ENCODE measurements around the gene TPST1. TPM values are rescaled to one million over a fixed set of nuclear protein-coding genes. Genes with fewer than 3 reads are reported as not detected.

The TPST1 gene
- total RNA-seq, 1 experiment from 2014 or later, result 15.0 TPM

- DNase-seq (ENCODE audit: low spot score) (no peak), ATAC-seq (no peak)
- Mint-ChIP-seq H3K27me3 (ENCODE audit: low read depth) (no peaks in the 10 kb centered on the region), H3K27ac (peak overlapping the region; percentile 70; the same call in 1 of the 2 replicates), H3K4me3 (no peak overlapping the region), H3K9me3 (no peaks in the 10 kb centered on the region), H3K4me1 (0 out of 2 replicates have a peak, but pooled peaks cover 4% of the 10 kb centered on the region), H3K36me3 (no peaks in the 10 kb centered on the region)
- CTCF ChIA-PET, result interaction anchor here (1.0 kb wide), 1 partner anchor 54 kb away, joined by 3 read pairs; no protein-coding TSS in a partner anchor
- TF ChIP-seq ZNF416 (CRISPR knock-in tag; IDR thresholded peaks at IDR 0.05), result no peak
- no peak for TF ChIP-seq ZNF671 (CRISPR knock-in tag; IDR thresholded peaks at IDR 0.05)
- no peak for TF ChIP-seq SP1 (CRISPR knock-in tag; conservative IDR thresholded peaks at IDR 0.05)
- TF ChIP-seq ZBTB21 (CRISPR knock-in tag; IDR thresholded peaks at IDR 0.05; ENCODE audit: borderline replicate concordance), result no peak
- no peak for TF ChIP-seq ZNF532 (CRISPR knock-in tag; IDR thresholded peaks at IDR 0.05; ENCODE audit: borderline replicate concordance)
- no peak for TF ChIP-seq NR1H2 (CRISPR knock-in tag; IDR thresholded peaks at IDR 0.05)
- no peak for TF ChIP-seq ATF1 (CRISPR knock-in tag; IDR thresholded peaks at IDR 0.05)
- no peak for TF ChIP-seq FOXP1 (CRISPR knock-in tag; IDR thresholded peaks at IDR 0.05; ENCODE audit: borderline replicate concordance)
- TF ChIP-seq, protein P1, sequence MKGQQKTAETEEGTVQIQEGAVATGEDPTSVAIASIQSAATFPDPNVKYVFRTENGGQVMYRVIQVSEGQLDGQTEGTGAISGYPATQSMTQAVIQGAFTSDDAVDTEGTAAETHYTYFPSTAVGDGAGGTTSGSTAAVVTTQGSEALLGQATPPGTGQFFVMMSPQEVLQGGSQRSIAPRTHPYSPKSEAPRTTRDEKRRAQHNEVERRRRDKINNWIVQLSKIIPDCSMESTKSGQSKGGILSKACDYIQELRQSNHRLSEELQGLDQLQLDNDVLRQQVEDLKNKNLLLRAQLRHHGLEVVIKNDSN (CRISPR knock-in tag; IDR thresholded peaks at IDR 0.05), result no peak
- TF ChIP-seq ZNF219 (CRISPR knock-in tag; IDR thresholded peaks at IDR 0.05; ENCODE audit: borderline replicate concordance), result no peak
- TF ChIP-seq, protein P2, sequence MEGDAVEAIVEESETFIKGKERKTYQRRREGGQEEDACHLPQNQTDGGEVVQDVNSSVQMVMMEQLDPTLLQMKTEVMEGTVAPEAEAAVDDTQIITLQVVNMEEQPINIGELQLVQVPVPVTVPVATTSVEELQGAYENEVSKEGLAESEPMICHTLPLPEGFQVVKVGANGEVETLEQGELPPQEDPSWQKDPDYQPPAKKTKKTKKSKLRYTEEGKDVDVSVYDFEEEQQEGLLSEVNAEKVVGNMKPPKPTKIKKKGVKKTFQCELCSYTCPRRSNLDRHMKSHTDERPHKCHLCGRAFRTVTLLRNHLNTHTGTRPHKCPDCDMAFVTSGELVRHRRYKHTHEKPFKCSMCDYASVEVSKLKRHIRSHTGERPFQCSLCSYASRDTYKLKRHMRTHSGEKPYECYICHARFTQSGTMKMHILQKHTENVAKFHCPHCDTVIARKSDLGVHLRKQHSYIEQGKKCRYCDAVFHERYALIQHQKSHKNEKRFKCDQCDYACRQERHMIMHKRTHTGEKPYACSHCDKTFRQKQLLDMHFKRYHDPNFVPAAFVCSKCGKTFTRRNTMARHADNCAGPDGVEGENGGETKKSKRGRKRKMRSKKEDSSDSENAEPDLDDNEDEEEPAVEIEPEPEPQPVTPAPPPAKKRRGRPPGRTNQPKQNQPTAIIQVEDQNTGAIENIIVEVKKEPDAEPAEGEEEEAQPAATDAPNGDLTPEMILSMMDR (IDR thresholded peaks at IDR 0.05), result no peak
- TF ChIP-seq NFATC4 (CRISPR knock-in tag; IDR thresholded peaks at IDR 0.05), result no peak
- POLR2A ChIA-PET, result no interaction called here
These were observed 154.6 kb downstream of the TPST1 start for GRCh38 chr7:66359656-66360211.

DNA sequence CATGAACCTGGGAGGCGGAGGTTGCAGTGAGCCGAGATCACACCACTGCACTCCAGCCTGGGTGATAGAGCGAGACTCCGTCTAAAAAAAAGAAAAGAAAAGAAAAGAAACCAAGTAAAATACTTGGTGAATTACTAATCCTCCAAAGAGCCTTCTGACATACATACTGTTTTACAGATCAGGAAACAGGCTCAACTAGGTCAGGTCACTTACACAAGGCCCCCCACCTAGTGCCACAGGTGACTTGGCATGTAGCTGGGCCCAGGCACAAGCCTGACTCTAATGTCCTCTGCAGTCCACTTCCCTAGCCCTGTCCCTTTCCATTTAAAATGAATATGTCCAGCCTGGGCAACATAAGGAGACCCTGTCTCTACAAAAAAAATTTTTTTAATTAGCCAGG lies 157.0 kb downstream of the TPST1 start:
- ATAC-seq, result no peak
- Mint-ChIP-seq H3K4me1 (peaks cover 6% of the 10 kb centered on the region), H3K9me3 (no peaks in the 10 kb centered on the region), H3K27ac (no peak overlapping the region), H3K27me3 (ENCODE audit: low read depth) (no peaks in the 10 kb centered on the region), H3K4me3 (no peak overlapping the region), H3K36me3 (no peaks in the 10 kb centered on the region)
- TF ChIP-seq, protein P3, sequence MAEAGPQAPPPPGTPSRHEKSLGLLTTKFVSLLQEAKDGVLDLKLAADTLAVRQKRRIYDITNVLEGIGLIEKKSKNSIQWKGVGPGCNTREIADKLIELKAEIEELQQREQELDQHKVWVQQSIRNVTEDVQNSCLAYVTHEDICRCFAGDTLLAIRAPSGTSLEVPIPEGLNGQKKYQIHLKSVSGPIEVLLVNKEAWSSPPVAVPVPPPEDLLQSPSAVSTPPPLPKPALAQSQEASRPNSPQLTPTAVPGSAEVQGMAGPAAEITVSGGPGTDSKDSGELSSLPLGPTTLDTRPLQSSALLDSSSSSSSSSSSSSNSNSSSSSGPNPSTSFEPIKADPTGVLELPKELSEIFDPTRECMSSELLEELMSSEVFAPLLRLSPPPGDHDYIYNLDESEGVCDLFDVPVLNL (CRISPR knock-in tag; IDR thresholded peaks at IDR 0.05; ENCODE audit: borderline replicate concordance, low read depth), result no peak
- TF ChIP-seq, protein P4, sequence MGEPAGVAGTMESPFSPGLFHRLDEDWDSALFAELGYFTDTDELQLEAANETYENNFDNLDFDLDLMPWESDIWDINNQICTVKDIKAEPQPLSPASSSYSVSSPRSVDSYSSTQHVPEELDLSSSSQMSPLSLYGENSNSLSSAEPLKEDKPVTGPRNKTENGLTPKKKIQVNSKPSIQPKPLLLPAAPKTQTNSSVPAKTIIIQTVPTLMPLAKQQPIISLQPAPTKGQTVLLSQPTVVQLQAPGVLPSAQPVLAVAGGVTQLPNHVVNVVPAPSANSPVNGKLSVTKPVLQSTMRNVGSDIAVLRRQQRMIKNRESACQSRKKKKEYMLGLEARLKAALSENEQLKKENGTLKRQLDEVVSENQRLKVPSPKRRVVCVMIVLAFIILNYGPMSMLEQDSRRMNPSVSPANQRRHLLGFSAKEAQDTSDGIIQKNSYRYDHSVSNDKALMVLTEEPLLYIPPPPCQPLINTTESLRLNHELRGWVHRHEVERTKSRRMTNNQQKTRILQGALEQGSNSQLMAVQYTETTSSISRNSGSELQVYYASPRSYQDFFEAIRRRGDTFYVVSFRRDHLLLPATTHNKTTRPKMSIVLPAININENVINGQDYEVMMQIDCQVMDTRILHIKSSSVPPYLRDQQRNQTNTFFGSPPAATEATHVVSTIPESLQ (CRISPR knock-in tag; IDR thresholded peaks at IDR 0.05), result no peak
- no peak for DNase-seq (ENCODE audit: low spot score)
- CTCF ChIA-PET, result no interaction called here
- POLR2A ChIA-PET, result no interaction called here
